Sciatic nerve (tissue), 2 donors: ENCODE data around the gene PHLPP1. TPM values are rescaled to one million over a fixed set of nuclear protein-coding genes. Genes with fewer than 3 reads are reported as not detected.

Source experiments
- ATAC-seq: fragments of 200-7000 bp; cut with Tn5 transposase; one replicate; pipeline ENCODE4 v1.9.1; 2020; ENCODE audit warnings: mild to moderate bottlenecking, moderate library complexity
- DNase-seq: peaks from one replicate; pipeline ENCODE4 v3.0.0-alpha.2; 2020; ENCODE audit warnings: low spot score
- intact Hi-C: fragments of 100-400 bp; cut with DNase I; formaldehyde crosslinking; loops from one replicate; pipeline ENCODE4 v1.14.2; 2022
- total RNA-seq: library from RNA; stranded (reverse); fragmentation: NEBNext Ultra II Directional; extraction: Animal tissue kit (Norgen Biotek cat#: 25700); gene quantifications from one replicate; pipeline ENCODE4 v1.2.1, GENCODE V29; 2021
- donor health status: DM: no; HTN: no; CAD: no.
- donor health status: DM: no; HTN: no; CAD: no.

Gene PHLPP1
- total RNA-seq, 1 donor from 2014 or later = 23.8 TPM

- intact Hi-C loops = no loop called here
- DNase-seq (peak; percentile 72), ATAC-seq (no peak)
These were observed 646 bp downstream of the PHLPP1 start for GRCh38 chr18:62715759-62716615.

- intact Hi-C loops = no loop called here
- DNase-seq (peak; percentile 73), ATAC-seq (no peak)
These were observed 1.4 kb downstream of the PHLPP1 start for GRCh38 chr18:62716619-62717168.

DNA sequence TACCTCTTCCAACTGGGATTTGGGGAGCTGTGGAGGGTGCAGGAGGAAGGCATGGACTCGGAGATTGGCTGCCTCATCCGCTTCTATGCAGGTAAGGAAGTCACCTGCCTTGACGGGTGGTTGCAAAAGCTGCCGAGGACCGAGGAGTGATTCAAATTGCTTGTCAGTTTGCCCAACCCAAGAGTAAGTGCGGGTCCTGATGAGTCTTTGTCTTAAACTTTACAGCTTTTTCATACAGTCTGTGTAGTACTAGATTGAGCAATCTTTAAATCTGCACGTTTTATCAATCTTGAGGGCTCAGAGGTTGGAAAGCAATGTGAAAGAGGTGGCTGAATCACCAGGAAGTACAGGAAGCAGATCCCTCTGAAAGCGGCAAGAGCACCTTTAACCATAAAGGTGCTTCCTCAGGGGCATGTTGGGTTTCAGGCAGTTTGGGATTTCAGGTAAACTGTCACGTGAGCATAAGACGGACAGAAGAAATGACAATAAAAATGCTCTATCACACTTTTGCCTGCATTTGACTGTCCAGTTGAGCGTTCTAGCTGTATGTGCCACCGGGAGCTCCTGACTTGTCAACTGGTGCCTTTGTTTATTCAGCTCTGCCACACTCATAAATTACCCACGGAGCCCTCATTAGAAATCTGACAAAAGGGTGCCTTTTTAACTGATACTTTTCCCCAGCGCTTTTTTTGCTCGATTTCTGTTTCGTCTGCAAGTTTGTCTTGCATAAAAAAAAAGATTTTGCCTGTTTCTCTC lies 2.0 kb downstream of the PHLPP1 start:
- intact Hi-C loops = no loop called here
- no peak for ATAC-seq

GRCh38 chr18:62717925-62718800 lies 2.8 kb downstream of the PHLPP1 start:
- ATAC-seq = no peak
- no peak for DNase-seq
- intact Hi-C loops = no loop called here

More for the DNA sequence above, 2.0 kb downstream of the PHLPP1 start:
- DNase-seq = no peak

DNA sequence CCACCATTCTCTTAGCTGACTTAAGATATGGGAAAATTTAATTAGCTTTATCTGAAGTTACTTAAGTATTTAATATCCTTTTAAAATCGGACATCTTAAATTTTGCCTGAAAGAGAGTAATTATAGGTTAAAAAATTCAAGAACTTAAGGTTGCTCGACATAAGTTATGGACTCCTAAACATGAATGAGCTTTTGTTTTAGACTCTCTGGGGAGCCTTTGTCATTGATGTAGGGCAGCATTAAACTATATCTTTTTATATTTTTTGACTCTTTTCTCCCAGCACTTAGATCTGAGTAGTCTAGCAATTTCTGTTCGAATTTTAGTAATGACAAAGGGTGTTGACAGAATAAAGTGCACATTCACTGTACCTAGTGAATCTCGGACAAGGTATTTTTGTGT lies 4.7 kb downstream of the PHLPP1 start:
- ATAC-seq = no peak
- intact Hi-C loops = no loop called here

GRCh38 chr18:62720766-62721613 lies 5.6 kb downstream of the PHLPP1 start:
- intact Hi-C loops = no loop called here

More for the DNA sequence above, 4.7 kb downstream of the PHLPP1 start:
- DNase-seq = no peak

DNA sequence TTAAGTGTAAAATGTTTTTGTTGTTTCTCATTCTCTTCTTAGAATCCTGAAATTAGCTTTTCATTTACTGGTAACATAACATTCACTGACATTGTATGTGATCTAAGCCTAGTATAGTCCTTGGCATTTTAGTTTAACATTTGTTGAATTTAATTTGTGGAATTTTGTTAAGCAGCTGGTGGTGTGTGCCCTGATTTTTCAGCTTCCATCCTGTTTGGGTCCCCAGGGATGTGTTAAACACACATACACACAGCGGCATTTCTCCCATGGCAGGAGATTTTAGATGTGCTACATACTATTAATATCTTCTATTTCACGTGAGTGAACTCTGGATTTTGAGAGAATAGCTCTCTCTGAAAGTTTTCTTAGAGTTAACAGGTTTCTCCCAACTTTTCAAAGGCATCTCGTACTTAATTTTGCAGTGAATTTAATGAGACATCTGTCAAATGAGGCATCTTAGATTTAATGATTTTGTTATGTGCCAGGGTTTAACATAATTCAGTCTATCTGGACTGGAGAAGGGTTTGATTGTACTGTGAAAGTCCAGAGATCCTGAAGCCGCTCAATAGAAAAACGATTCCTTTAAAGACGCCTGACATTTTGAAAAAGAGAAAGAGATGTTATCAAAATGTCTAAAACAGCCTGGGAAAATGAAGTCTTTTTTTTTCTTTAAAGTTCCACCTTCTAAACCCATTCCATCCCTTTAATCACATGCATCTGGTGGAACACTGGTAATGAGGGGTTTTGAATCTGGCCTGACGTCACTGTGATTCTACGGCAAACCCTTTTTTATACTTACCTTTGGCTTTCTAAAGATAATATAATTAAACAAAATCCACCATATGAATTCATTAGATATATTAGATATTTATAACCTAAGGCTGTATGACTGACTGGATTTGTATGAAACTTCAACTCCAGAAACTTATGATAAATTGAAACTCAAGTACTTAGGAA lies 6.8 kb downstream of the PHLPP1 start:
- ATAC-seq (no peak), DNase-seq (no peak)
- intact Hi-C loops = no loop called here

More at GRCh38 chr18:62720766-62721613, 5.6 kb downstream of the PHLPP1 start:
- ATAC-seq (no peak), DNase-seq (no peak)

DNA sequence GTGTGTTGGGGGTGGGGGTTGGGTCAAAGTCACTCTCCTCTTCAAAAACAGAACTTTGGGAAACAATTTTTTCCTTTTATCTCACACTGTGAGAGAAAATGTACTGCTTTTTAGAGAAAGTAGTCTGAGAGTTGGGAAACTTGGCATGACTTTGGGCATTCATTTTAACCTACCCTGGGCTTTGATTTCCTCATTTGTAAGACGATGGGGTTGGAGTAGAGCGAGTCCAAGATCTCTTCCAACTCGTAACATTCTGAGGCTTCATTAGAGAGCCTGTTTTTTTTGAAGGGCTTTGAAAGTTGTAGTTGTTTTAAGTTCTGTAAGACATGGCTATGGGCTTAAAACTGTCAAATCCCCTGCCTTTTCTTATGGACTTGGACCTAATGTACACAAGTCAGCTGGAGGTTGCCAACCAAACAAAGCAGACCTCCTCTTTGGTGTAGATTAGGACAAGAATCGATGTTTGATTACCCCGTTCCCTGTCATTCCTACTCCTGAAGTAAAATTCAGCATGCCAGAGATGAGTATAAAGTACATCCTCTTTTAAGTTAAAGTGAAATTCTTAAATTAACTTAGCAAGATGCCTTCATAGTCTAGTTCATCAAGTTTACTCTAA lies 8.4 kb downstream of the PHLPP1 start:
- ATAC-seq (peak; percentile 51), DNase-seq (no peak)
- intact Hi-C loops = no loop called here

DNA sequence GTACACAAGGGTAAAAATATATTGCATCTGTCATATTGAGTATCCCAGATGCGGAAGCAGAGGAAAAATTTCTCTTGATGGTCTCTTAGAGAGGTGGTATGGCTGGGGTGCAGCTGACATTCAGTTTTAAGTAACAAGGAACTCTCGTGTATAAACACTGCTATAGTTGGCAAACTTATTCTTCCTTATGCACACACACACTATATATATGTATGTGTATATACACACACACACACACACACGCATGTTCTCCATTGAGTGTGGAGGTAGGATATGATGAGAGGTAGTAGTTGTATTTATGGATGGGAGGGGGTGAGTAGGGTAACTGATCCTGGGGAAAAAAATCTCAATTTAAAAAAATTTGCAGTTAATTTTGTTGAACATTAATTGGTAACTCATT lies 10.6 kb downstream of the PHLPP1 start:
- ATAC-seq (no peak), DNase-seq (no peak)
- intact Hi-C loops = no loop called here

DNA sequence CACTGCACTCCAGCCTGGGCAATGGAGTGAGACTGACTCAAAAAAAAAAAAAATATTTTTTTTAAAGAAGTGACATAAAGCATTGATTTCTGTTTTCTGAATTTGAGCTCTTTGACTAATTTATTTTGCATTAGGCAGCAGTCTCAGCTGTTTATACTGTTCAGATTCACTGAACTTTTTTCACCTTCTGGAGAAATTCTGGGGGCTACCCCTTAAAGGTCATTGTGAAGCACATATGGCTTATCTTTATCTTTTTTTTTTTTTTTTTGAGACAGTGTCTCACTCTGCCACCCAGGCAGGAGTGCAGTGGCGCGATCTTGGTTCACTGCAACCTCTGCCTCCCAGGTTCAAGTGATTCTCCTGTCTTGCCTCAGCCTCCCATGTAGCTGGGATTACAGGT lies 12.9 kb downstream of the PHLPP1 start:
- intact Hi-C loops = no loop called here
- ATAC-seq (no peak), DNase-seq (no peak)

DNA sequence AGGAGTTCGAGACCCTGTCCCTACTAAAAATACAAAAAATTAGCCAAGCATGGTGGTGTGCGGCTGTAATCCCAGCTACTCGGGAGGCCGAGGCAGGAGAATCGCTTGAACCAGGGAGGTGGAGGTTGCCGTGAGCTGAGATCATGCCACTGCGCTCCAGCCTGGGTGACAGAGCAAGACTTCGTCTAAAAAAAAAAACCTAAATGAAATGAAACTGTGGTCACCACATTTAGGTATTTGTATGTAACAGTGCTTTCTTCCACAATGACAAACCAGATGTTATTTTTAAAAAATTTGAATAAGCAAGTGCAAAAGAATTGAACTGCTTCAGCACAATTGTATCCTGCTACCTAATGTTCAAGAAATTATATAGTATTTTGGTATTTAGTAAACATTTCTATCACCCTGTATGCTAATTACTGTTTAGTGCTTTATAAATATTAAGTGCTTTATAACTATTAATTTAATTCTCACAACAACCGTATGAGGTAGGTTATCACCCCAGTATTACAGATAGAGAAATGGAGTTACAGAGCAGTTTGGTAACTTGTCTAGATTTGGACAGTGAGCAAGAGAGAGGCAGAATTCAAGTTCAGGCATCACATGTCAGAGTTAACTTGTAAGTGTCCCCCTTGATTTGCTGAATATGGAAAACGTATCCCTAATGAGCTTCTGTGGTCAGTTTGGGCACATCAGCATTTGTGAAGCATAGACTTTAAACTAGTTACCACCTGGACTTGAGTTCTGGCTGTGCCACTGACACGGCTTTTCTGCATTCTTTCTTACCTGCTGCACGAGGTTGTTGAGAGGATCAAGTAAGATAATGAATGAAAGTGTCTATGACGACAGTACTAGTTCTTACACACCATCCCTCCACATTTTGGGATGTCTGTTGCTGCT lies 14.4 kb downstream of the PHLPP1 start:
- DNase-seq = no peak
- intact Hi-C loops = no loop called here
- no peak for ATAC-seq

- intact Hi-C loops = no loop called here
- DNase-seq (no peak), ATAC-seq (no peak)
These were observed 15.6 kb downstream of the PHLPP1 start for GRCh38 chr18:62730941-62731340.

- intact Hi-C loops = no loop called here
- ATAC-seq (no peak), DNase-seq (no peak)
These were observed 17.3 kb downstream of the PHLPP1 start for GRCh38 chr18:62732617-62733016.

DNA sequence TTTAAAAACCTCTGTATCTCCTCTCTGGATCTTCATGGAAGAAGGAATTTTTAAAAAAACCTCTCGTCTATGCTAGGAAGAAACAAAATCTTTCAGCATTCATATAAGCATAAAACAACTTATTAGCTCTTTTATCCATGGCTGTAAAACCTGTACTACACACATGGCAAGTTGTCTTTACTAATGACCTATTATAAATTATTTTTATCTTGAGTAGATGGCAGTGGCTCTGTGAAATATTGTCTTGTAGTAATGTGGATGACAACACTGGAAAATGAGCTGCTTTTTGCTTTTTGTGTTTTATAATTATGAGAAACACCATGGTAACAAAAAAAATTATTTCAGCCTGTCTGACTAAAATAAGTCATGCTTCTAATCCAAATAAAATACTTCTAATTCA lies 18.9 kb downstream of the PHLPP1 start:
- DNase-seq = no peak
- no peak for ATAC-seq
- intact Hi-C loops = no loop called here

DNA sequence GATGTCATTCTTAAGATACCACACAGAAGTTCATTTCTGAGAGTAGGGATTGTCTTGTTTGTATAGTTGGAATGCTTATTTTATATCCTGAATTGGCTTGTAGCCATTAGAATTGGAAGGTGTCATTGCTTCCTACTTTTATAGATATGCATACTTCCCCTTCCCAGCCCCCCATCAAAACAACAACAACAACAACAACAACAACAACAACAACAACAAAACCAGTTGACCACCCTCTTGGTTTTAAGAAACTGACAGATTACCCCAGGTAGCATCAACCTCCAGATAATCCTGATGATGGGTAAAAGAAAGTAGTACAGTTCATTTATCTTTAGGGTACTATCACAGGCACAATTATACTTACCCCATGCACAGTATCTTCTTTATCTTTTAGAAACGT lies 20.0 kb downstream of the PHLPP1 start:
- intact Hi-C loops = no loop called here
- no peak for ATAC-seq
- no peak for DNase-seq
